DMS 273 treated with DMSO at 0.1 percent for 48 hours (cell line): Measurements from ENCODE around the gene UTP18.
A peak's percentile ranks its signal among the peaks of the same experiment; 100 is the strongest.
"Not testable (repeated sequence)": the region's sequence is repeated elsewhere in the genome, so short reads cannot be mapped to it uniquely, and the experiment has no call there.

ENCODE experiments used
- DNase-seq: peaks from one replicate; lab custom pipeline; 2025; lab: John Stamatoyannopoulos, UW

Gene UTP18

DNA sequence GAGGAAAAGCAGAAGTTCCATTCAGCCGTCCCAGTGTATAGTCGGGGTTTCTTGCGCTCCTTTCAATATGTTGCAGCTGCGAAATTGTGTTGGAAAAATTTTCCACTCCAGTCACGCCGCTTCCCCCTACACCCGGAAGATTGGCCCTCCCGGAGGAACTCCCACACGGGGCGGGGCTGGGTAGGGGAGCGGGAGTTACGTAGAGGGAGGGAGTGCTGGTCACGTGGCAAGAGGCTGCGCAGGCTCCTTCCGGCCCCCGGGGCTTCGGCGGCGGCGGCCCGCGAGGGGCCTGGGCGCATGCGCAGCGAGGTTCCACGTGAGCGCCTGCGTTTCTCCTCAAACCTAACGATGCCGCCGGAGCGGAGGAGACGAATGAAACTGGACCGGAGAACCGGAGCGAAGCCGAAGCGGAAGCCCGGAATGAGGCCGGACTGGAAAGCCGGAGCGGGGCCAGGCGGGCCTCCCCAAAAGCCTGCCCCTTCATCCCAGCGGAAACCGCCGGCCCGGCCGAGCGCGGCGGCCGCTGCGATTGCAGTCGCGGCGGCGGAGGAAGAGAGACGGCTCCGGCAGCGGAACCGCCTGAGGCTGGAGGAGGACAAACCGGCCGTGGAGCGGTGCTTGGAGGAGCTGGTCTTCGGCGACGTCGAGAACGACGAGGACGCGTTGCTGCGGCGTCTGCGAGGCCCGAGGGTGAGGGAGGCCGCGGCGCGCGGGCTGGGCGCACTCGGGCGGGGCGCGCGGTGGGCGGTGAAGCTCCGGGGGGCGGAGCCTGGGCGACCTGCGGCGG, at the start of gene UTP18:
Gene UTP18, plus strand, starts transcription at position 310 of the 787 bp plus-strand sequence. Its CDS starts 39 bp downstream, at position 349.
- peak; percentile 92 for DNase-seq

DNA sequence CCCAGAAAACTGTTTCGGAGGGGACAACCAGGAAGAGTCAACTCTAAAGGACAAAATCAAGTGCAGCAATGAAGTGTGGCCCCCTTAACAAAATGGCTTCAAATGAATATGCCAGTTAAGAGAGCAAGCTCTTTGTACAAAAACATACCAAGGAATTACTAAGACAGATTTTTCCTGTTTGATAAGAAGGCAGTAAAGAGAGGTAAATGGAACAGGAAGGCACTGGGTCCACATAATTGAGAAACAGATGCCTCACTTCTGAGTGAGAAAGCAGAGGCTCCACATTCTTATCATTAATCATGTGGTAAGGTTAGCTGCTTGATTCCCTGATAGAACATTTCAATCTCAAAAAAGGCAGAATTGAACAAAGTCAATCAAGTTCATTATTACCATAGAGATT, 45.4 kb upstream of the UTP18 start:
- DNase-seq: no peak

DNA sequence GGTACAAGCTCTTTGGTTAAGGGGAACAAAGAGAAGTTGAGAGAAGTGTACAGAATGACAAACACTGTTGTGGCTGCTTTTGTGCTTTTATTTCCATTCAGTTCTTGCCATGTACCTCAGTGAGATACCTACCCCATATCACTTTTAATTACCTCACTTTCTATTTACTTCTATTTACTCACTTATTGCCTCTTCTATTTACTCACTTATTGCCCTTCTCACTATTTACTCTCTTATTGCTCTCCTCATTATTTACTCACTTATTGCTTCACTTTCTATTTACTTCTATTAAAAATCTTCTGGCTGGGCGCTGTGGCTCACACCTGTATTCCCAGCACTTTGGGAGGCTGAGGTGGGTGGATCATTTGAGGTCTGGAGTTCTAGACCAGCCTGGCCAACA, 42.4 kb upstream of the UTP18 start:
- no peak for DNase-seq

DNA sequence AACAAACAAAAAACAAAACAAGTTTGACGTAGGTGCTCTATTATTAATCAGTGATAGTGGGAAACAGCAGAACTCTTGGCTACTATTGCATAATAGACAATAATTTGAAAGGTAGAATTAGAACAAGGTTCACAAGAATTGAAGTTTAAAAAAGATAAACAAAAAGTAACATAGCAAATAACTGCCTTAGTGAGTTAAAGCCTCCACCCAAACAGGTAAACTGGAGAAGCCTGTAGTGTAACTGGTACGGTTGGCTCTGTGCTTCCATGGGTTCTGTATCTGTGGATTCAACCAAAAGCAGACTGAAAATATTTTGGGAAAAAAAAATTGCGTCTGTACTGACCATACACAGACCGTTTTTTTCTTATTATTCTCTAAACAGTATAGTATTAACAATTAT, 39.0 kb upstream of the UTP18 start:
- no peak for DNase-seq

DNA sequence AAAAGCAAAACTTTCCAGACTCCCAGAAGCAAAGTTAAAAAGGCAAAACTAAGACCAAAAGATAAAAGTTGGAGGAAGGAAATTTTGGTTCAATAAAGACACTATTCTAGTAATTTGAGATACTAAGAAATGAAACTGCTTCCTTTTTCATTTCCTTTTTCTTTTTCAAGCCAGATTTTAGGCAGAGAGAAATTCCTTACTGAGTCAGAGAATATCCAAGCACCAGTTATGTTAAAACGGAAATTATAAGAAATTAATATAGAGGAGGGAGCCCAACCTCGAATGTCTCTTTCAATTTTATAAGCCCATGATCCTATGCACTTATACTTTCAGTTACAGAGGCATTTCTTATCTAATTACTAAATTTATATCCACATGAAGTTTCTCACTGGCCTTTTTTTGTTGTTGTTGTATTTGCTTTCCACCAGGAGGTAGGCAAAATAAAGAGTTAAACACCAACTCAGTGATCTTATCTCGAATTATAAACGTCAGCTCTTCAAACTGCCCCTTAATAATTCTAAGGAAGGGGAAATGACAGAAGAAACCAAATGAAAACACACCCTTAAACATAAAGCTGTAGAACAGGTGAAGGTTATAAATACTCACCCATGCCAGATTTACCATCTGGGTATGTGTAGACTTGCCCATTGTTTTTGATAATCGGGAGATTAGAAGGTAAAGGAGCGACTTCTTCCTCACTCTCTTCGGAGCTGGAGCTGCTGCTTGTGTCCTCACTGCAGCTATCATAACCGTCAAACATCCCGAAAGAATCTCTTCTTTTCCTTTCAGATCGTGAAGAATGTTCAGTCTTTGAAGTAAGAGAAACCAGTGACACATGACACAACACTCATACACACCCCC, 35.7 kb upstream of the UTP18 start:
- DNase-seq: no peak

DNA sequence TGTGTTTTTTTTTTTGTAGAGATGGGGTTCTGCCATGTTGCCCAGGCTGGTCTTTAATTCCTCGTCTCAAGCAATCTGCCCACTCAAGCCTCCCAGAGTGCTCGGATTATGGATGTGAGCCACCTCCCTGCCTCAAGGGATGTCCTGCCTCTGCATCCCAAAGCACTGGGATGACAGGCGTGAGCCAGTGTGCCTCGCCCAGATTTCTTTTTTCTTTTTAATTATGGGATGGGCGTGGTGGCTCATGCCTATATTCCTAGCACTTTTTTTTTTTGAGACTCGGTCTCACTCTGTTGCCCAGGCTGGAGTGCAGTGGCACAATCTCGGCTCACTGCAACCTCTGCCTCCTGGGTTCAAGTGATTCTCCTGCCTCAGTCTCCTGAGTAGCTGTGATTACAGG, 34.8 kb upstream of the UTP18 start:
- DNase-seq: not testable (repeated sequence)

DNA sequence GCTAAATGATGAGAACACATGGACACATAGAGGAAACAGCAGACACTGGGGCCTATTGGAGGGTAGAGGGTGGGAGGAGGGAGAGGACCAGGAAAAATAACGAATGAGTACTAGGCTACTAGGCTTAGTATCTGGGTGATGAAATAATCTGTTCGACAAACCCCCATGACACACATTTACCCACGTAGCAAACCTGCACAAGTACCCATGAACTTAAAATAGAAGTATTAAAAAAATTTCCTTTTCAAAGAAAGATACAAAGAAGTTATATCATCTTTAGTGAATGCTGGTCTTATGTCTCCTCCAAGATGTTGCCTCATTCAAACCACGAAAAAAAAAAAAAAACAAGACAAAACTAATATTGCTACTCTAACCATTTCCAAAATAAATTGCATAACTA, 32.2 kb upstream of the UTP18 start:
- DNase-seq: no peak

DNA sequence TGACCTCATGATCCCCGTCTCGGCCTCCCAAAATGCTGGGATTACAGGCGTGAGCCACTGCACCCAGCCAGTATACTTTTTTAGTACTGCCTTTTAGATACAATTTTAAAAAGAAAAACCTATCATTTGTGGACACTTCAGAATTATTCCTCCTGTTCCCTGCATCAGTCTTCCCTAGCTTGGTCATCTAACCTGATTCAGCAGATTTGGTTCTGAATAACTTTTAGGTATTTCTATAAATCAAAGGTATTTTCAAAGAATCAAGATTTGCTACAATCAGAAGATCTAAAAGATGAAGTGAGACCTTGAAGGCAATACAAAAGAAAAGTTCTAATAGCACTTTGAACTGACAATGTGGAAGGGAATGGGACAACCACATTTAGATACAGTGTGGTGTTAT, 30.5 kb upstream of the UTP18 start:
- no peak for DNase-seq

DNA sequence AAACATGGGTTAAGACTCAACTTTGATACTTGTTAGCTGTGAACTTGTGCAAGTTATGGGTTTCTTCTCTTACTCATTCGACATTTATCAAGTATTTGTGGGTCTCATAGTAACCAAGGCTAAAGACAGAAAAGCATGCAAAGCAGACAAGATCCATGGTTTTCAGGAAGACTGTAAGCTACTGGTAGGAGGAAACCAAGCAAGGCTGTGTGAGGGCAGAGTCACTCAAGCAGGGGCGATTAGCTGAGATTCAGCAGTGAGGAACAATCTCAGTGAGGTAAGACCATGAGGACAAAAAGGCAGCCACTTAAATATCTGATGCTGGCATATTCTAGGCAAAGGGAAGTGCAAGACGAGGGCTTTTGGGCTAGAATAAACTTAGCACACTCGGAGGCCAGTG, 30.0 kb upstream of the UTP18 start:
- no peak for DNase-seq

DNA sequence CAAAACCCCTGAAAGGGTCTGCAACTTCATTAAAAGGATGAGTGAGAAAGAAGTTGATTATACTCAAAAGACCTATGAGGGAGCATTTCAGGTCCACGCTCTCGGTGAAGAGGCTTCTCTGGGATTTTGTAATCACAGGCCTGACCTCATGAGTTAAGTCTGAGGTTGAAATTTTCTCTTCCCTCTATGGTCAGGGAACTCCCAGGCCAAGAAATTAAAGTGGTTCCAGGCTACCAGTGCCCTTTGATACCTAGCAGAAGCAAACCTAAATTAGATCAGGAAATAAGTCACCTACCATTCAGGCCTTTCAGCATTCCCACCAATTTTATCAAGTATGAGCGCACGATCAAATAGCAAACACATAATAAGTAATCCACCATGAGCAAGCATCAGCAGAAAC, 28.3 kb upstream of the UTP18 start:
- no peak for DNase-seq

DNA sequence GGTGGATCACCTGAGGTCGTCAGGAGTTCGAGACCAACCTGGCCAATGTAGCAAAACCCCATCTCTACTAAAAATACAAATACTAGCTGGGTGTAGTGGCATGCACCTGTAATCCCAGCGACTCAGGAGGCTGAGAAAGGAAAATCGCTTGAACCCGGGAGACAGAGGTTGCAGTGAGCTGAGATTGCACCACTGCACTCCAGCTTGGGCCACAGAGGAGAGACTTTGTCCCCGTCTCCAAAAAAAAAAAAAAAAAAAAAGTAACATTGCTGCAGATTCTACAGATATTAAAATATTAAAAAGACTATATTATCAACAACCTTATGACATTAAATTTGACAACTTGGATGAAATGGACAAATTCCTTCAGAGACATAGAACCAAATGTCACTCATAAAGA, 26.2 kb upstream of the UTP18 start:
- no peak for DNase-seq

DNA sequence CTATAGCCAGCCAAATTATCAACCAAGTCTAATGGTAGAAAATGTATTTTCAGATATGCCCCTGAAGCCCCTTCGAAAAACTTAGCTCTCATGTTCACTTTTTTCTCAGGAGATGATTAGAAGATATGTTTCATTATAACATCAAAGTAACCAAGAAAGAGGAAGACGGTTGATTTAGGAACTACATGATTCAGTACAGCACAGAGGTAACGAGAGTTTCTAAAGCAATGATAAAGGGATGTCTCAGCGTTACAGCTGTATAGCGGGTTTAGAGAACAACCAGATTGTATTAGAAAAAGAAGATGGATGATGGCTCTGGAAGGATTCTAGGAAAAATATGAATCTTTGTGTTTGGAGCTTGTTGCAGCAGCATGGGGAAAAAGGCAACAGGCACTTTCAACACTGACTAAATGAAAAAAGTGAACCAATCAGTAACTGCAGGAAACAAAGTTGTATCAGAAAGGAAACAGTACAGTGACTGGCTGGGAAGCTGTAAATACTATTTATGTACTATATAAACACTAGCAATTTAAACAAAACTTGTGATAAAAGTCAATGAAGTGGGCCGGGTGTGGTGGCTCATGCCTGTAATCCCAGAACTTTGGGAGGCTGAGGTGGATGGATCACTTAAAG, 22.0 kb upstream of the UTP18 start:
- DNase-seq: no peak

DNA sequence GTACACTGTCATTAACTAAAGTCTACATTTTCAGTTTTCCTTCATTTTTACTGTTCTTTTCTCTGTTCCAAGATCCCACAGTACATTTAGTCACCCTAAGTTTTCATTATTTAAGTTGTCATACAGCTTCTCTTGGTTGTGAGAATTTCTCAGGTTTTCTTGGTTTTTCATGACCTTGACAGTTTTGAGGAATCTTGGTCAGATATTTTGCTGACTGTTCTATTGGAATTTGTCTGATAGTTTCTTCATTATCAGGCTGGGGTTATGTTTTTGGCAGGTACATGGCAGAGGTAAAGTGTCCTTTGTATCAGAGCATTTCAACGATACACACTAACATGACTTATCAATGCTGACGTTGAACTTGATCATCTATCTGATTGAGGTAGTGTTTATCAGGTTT, 20.1 kb upstream of the UTP18 start:
- DNase-seq: no peak

DNA sequence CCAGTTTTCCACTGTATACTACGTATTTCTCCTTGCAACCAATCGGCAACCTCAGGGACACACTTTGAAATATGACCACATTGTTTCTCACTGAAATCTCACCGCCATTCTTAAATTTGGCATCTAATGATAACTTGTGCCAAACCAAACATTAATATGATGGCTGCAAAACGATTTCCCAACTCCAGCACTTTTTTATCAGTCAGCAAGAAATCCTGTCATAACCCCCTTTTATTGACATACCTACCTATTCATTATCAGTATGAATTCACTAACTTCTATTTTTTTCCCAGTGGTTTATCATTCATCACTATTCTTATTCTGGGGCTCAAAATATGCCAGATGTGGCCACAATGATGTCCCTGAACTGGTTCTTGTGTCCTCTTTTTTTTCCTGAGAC, 16.3 kb upstream of the UTP18 start:
- DNase-seq: no peak

DNA sequence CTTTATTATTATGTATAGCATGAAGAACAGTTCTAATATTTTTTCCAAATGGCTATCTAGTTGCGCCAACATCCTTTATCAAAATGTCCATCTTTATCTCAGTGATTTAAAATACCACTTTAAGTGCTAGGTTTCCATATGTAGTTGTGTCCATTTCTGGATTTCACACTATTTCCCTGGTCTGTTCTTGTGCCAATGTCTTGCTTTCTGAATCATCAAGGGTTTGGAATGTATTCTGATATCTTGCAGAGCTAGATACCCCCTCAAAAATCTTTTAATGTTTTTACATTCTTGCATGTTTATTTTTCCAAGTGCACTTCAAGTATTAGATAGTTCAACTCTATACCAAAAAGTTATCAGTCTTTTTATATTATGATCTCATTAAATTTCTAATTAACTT, 14.8 kb upstream of the UTP18 start:
- DNase-seq: no peak

DNA sequence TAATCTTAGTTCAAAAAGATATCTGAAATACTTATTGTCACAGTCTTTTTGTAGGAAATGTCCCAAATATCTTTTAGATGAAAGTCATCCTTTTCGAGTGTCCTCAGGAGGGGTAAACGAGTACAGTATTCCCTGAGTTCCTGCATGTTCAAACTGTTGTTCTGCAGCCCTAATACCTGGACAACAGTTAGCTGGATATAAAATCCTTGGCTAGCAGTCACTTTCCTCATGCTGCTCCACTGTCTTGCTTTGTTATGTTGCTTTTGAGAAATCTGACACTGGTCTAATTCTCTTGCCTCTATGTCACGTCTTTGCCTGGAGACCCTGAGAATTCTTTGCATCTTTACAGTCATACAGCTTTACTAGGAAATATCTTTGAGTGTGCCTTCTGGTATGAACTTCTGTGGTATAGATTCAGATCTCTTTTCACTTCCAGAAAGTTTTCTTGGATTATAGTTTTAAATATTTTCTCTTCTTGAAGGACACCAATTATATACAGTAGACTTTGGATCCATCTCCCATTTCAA, 10.0 kb upstream of the UTP18 start:
- no peak for DNase-seq

DNA sequence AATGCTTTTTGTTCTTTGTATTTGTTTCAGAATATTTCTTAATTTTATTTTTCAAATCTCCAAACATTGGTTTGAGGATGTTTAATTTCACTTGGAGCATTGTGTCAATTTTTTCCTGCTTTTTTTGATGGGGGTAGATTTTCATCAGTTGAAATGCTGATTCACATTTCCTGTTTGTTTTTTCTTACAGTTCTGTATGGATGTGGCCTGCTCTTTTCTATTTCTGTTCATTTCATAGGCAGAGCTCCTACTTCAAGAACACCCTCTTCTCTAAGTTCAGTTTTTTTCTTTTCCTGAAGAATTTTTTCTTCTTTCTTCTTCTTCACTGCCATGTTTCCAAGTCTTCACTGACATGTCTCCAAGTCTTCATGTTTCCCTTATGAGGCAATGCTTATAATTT, 9.3 kb upstream of the UTP18 start:
- no peak for DNase-seq

DNA sequence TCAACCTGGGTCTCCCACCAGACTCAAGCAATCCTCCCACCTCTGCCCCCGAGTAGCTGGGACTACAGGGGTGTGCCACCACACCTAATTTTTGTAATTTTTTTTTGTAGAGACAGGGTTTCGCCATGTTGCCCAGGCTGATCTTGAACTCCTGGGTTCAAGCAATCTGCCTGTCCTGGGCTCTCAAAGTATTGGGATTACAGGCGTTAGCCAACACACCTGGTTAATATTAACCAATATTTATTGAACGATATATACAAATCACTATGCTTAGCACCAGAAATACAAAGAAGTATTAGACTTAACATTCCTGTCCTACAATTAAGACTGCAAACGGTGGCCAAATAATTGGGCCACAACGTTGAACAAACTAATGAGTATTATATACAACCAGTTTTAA, 4.7 kb upstream of the UTP18 start:
- no peak for DNase-seq

DNA sequence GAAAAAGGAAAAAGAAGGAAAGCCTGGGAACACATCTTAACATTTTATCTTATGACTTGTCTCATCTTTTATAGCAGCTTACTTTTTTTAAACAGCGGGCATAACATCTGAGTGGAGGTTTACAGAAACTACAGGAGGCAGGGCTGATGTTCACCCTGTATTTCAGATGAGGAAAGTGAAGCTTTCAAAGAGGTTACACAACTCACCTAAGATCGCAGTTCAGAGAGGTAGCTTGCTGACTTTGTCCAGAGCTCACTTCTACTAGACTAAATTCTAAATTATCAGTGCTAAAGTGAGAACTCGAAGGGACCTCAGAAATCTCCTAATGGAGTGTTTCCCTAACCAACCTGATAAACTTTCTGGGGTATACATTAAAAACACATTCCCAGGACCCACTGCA, 4.2 kb upstream of the UTP18 start:
- DNase-seq: no peak

DNA sequence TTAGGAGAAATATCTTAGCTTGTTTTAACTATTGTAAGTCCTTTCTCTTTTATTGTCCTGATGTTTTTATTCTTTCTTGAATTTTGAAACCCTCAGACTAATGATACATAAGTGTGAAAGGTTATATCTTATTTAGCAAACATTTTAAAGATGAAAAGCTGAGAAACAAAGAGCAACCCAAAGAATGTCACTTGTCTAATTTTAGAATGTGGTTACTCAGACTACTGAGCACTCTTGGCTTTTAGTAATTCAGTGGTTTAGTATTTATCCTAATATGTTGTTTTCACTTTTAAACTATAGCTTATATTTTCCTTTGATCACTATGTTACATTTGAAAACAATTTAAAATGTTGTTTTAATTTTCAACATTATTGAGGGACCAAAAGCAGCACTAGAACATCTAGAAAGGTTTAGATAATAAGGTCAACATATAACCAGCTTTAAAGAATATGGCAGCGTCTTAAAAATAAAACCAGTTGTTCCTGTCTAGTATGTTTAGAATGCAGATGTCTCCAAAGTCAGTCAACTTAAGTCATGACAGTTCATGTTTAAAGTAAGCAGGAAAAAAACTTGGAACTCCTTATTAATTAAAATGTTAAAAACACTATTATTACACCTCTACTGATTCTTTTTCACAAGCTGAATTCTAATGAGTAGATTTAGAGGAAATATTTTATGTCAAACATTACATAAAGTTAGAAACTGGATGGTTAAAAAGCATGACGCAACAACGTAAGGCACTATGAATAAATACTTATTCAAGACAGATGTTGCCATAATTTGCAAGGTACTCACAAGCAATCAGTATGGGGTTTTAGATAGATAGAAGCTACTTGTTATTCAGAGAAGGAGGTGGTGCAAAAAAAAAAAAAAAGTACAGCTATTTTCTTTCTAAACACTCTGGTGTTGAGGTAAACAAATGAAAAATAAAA, 2.9 kb upstream of the UTP18 start:
- no peak for DNase-seq

DNA sequence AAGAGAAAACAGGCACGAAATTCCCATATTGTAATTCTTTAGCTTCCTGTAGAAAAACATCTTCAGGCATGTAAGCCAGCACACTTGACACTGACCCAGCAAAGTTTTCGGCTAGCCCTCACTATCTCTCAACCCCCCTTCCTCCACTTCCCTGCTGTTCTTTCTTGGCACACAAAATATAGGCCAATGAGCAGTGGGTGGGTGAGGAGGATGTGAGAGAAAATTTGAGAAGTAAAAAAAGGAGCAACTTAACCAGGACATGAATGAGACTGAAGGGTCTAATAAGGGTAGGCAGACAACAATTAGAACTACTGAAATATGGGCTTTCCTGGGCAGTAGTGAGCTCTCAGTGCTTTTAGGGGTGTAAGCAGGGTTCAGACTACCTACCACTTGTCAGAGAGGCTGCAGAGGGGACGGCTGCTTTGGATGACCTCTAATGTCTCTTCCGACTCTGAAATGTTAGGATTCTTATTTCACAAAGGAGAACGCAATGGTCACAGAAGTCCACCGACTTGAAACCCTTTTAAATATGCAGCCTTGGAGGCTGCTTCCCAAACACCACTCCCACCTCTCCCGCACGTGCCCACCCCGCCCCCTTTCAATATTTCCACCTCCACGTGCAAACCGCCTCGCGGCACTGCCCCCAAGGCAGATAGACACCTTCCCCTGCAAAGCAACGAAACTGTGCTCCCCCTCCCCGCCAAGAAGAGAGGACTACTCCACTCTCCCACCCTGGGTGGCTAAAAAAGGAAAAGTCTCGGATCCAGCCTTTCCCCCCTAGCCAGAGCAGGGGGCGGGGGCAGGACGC, 1.4 kb upstream of the UTP18 start:
- DNase-seq: peak; percentile 3
